ENCODE data around the gene ISY1.
"Not testable (repeated sequence)": the region's sequence is repeated elsewhere in the genome, so short reads cannot be mapped to it uniquely, and the experiment has no call there.

ISY1 gene

GRCh38 chr3:129119365-129120100 lies 41.3 kb downstream of the ISY1 start:
- no peak for DNase-seq

- no peak for DNase-seq
Measured at GRCh38 chr3:129118745-129119144, 42.1 kb downstream of the ISY1 start.

- no peak for DNase-seq
Measured at GRCh38 chr3:129117134-129117533, 43.7 kb downstream of the ISY1 start.

- no peak for DNase-seq
Measured at GRCh38 chr3:129116482-129116946, 44.3 kb downstream of the ISY1 start.

- DNase-seq = no peak
Measured at GRCh38 chr3:129114455-129114854, 46.4 kb downstream of the ISY1 start.

- DNase-seq = no peak
Measured at GRCh38 chr3:129112308-129113052, 48.4 kb downstream of the ISY1 start.

- DNase-seq = not testable (repeated sequence)
Measured at GRCh38 chr3:129111076-129111780, 49.6 kb downstream of the ISY1 start.

GRCh38 chr3:129107793-129108192 lies 53.1 kb downstream of the ISY1 start:
- DNase-seq = no peak

GRCh38 chr3:129106866-129107565 lies 53.8 kb downstream of the ISY1 start:
- no peak for DNase-seq

GRCh38 chr3:129106320-129106719 lies 54.5 kb downstream of the ISY1 start:
- DNase-seq = no peak

GRCh38 chr3:129105862-129106261 lies 55.0 kb downstream of the ISY1 start:
- no peak for DNase-seq

GRCh38 chr3:129104498-129105079 lies 56.3 kb downstream of the ISY1 start:
- no peak for DNase-seq

GRCh38 chr3:129104051-129104450 lies 56.8 kb downstream of the ISY1 start:
- DNase-seq = no peak

- no peak for DNase-seq
Measured at GRCh38 chr3:129103296-129103695, 57.6 kb downstream of the ISY1 start.

GRCh38 chr3:129101370-129102138 lies 59.3 kb downstream of the ISY1 start:
- DNase-seq = no peak

GRCh38 chr3:129100274-129100673 lies 60.6 kb downstream of the ISY1 start:
- no peak for DNase-seq

- DNase-seq = no peak
Measured at GRCh38 chr3:129095285-129095684, 65.6 kb downstream of the ISY1 start.

GRCh38 chr3:129088312-129088711 lies 72.6 kb downstream of the ISY1 start:
- DNase-seq = not testable (repeated sequence)

GRCh38 chr3:129087904-129088303 lies 73.0 kb downstream of the ISY1 start:
- DNase-seq = not testable (repeated sequence)

GRCh38 chr3:129087138-129087702 lies 73.6 kb downstream of the ISY1 start:
- no peak for DNase-seq

GRCh38 chr3:129085818-129086217 lies 75.0 kb downstream of the ISY1 start:
- no peak for DNase-seq
